Stimulated activated CD8-positive, alpha-beta memory T cell treated with anti-CD3 and anti-CD28 coated beads, Interleukin-12 subunit alpha, Interleukin-12 subunit beta, amount 100 ng/mL, for 4 hours (primary cell): Measurements from ENCODE around the gene RALGPS2.

Experiments
- DNase-seq: peaks from one replicate; pipeline ENCODE4 v3.0.0-alpha.2; 2020; ENCODE audit warnings: low read depth

Gene RALGPS2, protein sequence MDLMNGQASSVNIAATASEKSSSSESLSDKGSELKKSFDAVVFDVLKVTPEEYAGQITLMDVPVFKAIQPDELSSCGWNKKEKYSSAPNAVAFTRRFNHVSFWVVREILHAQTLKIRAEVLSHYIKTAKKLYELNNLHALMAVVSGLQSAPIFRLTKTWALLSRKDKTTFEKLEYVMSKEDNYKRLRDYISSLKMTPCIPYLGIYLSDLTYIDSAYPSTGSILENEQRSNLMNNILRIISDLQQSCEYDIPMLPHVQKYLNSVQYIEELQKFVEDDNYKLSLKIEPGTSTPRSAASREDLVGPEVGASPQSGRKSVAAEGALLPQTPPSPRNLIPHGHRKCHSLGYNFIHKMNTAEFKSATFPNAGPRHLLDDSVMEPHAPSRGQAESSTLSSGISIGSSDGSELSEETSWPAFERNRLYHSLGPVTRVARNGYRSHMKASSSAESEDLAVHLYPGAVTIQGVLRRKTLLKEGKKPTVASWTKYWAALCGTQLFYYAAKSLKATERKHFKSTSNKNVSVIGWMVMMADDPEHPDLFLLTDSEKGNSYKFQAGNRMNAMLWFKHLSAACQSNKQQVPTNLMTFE

GRCh38 chr1:178724728-178725465 is at the start of gene RALGPS2:
RALGPS2 (plus strand) TSS chr1:178725244; CDS start chr1:178776765, 51,521 bp downstream.
- DNase-seq: peak; percentile 57

DNA sequence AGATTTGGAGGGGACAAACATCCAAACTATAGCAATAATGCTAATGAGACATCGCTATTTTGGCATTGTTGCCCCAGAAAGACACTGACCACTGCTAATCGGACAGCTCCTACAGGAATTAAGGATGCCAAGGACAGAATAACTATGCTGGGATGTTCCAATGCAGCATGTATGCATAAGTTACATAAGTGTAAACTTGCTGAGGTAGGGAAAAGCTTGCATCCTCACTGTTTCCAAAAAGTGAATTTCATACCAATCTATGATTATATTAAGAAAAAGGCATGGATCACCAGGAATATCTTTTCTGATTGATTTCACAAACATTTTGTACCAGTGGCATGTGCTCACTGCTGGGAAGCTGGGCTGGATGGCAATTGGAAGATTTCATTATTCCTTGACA is 45.8 kb upstream of the RALGPS2 start:
- DNase-seq: no peak

DNA sequence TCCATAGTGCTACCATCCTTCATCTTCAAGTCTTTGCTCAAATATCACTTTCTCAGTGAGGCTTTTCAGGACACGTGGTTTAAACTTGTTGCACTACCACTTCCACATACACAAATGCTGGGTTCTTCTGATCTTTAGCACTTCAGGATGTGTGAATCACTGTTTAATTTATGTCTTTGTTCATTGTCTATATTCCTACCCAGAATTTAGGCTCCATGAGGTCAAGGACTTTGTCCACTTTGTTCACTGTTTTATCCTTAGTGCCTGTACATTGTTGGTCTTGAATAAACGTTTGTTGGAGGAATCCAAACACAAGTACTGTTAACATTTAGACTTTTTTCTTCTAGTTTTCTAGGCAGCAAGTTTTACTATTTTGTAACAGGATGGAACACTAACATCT is 42.6 kb upstream of the RALGPS2 start:
- DNase-seq: no peak

DNA sequence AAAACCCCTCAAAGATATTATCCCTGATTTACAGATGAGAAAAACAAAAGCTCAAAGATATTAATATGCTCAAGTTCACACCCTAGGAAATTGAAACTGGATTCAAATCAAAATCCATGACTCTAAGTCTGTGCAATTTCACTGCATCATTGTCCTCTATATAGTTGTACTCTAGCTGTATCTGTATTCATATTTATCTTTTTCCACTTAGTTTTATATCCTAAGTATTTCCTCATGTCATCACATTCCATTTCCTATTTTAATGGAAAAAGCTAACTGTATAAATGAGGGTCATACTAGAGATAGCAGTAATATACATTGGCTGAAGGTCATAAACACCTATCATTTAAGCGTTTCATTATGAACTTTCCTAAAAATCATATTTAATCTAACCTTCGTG is 42.2 kb upstream of the RALGPS2 start:
- DNase-seq: no peak

- DNase-seq: no peak
Measured at GRCh38 chr1:178683291-178683690, 41.8 kb upstream of the RALGPS2 start.

DNA sequence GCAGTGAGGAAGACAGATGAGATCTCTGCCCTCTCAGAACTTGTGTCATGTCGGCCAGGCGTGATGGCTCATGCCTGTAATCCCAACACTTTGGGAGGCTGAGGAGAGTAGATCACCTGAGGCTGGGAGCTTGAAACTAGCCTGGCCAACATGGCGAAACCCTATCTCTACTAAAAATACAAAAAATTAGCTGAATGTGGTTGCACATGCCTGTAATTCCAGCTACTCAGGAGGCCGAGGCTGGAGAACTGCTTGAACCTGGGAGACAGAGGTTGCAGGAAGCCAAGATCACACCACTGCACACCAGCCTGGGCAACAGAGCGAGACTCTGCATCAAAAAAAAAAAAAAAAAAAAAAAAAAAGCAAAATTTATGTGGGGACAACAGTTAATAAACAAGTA is 40.9 kb upstream of the RALGPS2 start:
- DNase-seq: no peak

DNA sequence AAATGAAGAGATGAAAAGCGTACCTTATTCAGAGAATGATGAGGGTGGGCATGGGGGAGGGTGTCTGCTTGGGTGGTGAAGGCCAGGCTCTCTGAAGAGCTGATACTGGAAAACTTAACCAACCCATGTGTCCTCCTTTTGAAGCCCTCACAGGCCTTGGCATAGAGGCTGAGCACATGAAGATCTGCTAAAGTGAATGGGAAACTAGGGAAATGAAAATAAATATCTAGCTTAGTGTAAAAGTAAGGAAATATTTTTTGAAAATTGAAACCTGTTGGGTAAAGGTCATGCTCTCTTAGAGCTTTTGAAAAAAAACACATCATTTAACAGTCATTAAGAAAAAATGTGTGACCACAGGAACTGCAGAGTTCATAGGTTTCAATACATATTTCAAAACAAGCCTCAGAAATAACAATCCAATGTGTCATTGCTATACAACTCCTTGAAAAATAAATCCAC is 40.5 kb upstream of the RALGPS2 start:
- DNase-seq: no peak

GRCh38 chr1:178686407-178686806 is 38.6 kb upstream of the RALGPS2 start:
- DNase-seq: no peak

DNA sequence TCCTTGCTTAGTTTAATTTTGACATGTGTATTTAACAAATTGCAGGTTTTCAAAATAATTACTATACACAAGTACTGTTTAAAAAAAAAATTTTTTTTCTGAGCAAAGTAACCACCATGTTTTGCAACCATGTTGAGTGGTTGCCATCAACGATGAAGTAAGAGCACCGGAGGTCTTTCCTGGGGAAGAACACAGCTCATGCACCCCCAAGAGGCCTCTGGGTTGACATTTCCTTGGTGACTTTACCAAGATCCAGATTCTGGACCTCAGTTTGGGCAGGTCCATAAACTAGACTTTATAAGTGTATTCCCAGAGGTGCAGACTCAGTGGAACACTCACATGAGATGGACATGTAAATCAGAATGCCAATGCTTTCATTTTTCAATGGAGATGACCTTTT is 36.8 kb upstream of the RALGPS2 start:
- DNase-seq: no peak

DNA sequence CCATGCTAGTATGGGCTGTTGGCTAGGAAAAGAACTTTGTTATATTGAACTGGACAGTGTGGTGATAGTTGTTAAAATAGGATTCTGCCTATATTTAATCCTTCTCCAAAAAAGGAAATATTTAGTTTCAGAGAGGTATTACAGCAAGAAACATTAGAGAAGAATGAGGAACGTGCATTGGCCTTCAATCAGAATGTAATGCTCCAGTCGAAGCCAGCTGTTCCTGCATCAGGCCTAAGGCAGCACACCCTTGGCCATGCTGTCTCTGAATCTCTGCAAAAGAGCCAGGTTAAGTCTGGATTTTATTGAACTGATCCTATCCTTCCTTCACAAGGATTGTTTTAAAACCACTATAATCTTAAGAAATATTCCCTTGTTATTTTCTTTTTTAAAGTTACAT is 35.3 kb upstream of the RALGPS2 start:
- no peak for DNase-seq

DNA sequence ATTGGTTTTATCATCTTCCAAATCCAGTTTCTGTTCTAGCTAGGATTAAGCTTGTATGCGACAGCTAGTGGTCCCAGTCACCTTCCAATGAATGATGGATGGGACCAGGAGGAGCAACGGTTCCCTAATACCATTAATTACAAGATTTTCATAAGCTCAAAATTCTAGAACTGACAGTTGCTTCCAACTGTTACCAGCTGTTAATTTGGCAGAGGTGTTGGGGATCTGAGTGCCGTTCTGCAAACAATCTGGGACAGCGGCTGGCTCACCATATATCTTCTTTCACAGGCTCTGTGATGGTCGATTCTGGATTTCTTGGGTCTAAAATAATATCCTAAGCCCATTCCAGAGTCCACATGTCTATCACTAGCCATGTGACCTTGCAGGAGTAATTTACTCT is 34.5 kb upstream of the RALGPS2 start:
- DNase-seq: no peak

DNA sequence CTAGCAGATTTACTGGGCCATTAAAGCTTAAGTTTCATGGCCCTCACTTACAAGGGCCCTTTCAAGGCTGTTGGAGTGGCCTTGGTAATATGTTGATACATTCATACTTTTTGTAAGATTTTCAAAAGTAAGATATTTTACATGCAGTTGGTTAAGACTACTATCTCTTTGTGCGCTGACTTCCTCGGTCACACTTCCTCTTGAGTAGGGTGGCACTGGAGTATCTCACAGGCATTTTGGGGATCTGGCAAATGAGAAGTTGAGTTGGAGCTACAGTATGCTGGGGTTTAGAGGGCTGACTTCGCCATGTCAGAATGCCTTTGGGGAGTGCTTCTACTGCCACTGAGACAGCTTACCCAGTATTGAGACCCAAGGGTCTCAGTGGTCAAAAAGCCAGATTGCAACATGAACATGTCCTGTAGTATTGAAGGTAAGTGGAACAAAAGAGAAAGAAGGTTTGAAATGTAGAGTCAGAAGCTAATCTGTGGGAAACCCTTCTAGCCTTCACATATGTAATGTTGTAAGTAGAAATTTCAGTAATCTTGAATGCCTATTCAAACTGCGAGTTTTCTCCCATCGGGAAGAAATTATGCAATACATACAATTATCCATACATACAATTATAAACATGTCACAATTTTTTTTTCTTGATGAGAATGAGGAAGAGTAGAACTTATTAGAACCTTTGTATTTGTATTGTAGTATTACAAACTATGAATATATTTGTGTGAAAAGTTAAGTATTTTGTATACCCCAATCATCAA is 32.3 kb upstream of the RALGPS2 start:
- no peak for DNase-seq

DNA sequence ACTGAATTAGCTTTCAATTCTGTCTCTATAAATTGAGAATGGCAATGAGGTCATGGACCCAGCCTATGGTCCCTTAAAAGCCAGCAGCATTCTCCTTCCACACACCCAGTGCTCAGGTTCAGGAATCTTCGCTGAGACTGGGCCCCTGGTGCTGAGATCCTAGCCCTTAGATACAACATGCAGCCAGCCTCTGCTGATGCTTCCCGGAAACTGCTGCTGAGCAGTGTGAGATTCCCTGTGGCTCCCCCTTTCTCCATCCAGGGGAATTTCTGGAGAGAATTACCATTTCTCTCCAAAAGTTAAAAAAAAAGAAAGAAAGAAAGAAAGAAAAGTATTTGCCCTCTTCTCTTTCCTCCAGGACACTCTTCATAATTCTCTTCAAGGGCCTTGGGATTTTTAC is 31.7 kb upstream of the RALGPS2 start:
- DNase-seq: no peak

- no peak for DNase-seq
Measured at GRCh38 chr1:178694923-178695525, 30.0 kb upstream of the RALGPS2 start.

DNA sequence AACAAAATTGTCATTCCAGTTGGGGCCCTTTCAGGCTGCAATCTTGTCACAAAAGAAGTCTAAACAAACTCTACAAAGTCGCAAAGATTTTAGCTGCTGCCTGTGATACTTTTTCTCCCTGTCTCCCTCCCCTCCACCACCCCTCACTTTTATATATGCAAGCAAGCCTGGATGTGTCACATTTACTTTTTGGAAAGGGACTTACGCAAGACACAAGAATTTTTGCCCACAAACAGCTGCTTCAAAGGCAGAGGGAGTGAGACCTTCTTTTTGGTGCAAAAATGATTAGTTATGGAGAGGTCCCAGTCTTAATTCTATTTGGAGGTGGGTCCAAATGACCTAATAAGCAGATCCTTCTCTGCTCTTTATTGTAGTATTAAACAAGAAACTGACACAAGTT is 22.9 kb upstream of the RALGPS2 start:
- no peak for DNase-seq

- no peak for DNase-seq
Measured at GRCh38 chr1:178704833-178705232, 20.2 kb upstream of the RALGPS2 start.

DNA sequence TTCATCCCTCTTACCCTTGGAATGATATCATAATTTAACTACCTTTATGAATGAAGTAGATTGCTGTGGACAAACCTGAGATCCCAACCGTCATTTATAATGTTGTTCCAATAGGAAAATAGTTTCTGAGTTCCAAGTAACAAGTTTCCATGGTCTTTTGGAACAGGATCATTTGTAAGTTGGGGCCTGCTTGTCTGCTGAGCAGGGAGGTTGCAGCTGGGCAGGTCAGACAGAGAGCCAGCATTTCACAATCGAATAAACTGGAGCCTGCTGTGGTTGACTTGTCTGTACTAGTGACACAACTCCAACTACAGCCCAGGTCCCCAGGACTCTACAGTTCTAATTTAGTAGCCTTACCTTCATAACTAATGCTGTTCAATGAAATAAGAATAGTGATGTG is 18.6 kb upstream of the RALGPS2 start:
- DNase-seq: no peak

GRCh38 chr1:178713259-178713658 is 11.8 kb upstream of the RALGPS2 start:
- no peak for DNase-seq

GRCh38 chr1:178714453-178714852 is 10.6 kb upstream of the RALGPS2 start:
- DNase-seq: no peak

GRCh38 chr1:178716111-178716510 is 8.9 kb upstream of the RALGPS2 start:
- DNase-seq: no peak

GRCh38 chr1:178718520-178718919 is 6.5 kb upstream of the RALGPS2 start:
- no peak for DNase-seq

DNA sequence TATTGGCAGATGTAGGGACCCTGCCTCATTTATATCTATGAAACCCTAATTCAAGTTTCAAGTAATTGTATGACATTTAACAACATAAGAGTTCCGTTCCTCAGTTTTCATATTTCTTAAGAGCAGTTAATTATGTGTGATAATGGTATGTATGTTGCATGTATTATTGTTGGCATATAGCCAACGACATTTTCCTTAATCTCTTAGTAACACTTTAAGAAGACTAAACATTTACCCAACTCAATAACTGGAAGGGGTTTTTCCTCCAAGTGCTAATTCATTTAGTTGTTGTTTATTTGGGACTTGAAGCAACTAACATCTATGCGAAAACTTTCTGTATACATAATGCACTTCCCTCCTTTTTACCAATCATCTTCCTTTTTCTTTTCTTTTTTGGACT is 1.5 kb upstream of the RALGPS2 start:
- DNase-seq: no peak
